HG03432 (cell line): ENCODE data around the gene CRISPLD2.

Source experiments
- ATAC-seq: cut with Tn5 transposase; IDR thresholded peaks from one replicate; pipeline ENCODE4 v1.9.1; 2021; ENCODE audit warnings: mild to moderate bottlenecking, moderate library complexity; ENCODE audit not compliant: unreplicated experiment

The CRISPLD2 gene, protein sequence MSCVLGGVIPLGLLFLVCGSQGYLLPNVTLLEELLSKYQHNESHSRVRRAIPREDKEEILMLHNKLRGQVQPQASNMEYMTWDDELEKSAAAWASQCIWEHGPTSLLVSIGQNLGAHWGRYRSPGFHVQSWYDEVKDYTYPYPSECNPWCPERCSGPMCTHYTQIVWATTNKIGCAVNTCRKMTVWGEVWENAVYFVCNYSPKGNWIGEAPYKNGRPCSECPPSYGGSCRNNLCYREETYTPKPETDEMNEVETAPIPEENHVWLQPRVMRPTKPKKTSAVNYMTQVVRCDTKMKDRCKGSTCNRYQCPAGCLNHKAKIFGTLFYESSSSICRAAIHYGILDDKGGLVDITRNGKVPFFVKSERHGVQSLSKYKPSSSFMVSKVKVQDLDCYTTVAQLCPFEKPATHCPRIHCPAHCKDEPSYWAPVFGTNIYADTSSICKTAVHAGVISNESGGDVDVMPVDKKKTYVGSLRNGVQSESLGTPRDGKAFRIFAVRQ

DNA sequence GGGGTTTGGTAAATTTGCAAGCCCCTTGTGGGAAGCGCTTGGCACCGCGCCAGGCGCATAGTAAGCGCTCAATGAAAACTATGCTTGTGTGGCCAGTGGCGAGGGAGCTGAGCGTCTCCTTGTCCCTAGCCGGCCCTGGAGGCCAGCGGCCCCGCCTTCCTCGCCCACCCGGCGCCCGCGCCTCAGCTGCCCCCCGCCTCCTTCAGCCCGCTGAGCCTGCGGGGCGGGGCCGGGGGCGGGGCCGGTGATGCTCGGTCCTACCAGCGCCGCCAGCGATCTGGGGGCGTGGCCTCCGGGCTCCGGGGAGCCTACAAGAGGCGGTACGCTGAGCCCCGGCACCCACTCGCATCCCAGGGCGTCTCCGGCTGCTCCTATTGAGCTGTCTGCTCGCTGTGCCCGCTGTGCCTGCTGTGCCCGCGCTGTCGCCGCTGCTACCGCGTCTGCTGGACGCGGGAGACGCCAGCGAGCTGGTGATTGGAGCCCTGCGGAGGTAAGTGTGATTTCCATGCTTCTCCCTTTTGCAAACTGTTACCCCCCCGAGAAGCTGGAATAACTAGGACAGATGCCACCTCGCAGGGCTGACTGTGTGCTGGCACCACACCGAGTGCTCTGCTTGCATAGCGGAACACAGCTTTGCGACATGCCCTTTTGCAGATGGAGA, at the start of gene CRISPLD2:
Gene CRISPLD2 (plus strand): TSS at position 342 of the 661 bp plus-strand sequence. CDS start 18,511 bp downstream, outside the sequence.
- ATAC-seq = no peak

DNA sequence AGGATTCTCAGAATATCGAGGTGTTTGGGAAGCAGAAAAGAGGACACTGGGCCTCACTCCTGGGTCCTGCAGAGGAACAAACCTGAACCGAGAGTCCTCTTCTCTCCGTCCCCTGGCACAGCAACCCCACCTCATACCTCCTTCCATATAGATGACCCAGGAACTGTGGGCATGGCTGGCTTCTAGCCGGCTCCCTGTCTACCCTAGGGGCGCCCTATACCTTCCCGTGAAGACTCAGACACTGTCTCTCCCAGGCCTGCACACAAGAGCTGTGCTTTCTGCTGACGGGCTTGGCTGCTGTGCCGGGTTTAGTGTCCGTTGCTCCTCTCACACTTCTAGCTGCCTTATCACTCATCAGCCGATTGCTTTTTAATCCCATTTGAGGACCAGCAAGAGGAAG, 46.5 kb upstream of the CRISPLD2 start:
- no peak for ATAC-seq

DNA sequence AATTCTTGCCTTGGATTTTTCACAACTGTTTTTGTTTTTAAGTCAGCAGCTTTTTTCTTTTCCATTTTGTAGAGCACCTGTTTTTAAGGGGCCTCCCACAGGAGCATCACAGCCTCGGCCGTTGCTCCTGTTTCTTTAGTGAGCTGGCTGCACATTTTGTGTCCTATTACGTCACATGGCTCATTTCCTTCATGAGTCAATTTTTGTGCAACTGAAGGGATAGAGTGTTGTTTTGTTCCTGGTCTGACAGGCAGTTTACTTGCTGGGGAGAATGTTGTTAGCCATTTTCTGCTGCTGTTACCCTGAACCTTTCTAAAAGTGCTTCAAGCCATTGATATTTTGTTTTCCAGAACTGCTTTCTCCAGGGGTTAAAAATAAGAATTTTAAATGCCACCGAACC, 45.0 kb upstream of the CRISPLD2 start:
- ATAC-seq = no peak

DNA sequence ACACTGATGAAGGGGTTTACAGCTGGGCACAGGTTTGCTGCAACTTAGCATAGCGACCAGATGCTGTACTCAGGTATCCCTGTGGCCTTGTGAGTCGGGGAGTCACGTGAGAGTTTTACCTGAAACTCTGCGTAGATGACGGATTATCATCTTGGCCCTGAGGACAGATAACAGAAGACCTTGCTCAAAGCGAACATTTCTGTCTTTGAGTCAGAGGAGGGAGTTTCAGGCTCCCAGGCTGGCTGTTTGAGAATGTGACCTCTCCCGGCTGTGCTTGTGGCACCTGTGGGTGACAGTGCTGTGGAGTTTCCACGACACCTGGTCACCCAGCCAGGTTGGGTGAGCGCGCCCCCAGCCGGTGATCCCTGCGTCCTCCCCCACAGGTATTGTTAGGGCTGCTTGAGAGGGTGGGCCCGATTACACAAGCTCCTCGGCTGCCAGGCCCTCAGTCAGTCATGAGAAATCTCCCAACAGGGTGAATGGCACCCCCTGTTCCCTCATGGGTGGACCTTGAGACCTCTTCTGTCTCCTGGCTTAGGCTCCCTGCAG, 44.4 kb upstream of the CRISPLD2 start:
- ATAC-seq = no peak

DNA sequence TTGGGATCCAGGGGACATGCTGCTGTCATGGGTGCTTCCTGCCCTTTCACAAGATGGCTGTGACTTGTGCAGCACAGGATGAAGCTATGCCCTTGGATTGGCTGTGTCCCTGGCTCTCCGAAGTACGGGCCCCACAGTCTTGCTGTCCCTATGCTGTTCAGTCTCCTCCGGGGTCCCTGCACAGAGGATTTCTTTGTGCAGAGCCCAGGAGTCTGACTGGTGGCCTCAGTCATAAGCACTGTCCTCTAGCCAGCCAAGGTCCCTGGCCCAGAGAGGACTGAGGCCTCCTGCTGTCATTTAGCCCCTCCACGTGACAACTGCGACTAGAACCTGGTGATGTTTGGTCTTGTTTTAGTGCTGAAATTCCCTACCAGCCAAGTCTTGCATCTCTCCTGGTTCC, 42.4 kb upstream of the CRISPLD2 start:
- no peak for ATAC-seq

DNA sequence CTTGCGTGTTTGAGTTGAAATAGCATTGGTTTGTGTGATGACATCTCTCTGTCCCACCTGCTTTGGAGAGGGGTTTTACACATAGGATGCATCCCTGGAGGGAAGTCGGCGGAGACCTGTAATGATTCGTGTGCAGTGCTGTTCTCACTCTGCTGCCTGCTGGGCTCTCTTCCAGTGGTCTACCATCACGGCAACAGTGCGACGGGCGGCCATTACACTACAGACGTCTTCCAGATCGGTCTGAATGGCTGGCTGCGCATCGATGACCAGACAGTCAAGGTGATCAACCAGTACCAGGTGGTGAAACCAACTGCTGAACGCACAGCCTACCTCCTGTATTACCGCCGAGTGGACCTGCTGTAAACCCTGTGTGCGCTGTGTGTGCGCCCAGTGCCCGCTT, 41.1 kb upstream of the CRISPLD2 start:
- no peak for ATAC-seq

DNA sequence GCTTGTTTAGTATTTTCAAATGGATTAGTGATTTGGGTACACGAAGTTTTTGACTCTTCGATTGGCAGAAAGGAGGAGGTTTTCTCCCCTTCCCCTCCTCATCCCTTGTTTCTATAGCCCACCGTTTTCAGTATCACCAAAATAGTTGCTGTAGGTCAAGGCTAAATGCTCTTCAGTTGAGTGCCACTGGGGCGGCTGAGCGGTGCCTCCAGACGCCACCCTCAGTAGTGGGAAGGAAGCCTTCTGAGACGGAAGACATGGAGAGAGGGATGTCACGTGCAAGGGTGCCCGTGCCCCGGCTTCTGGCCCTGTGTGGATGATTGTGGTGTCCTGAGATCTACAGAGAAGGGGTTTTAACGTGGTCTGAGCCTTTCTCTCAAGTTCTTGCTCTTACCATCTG, 39.7 kb upstream of the CRISPLD2 start:
- ATAC-seq = no peak

DNA sequence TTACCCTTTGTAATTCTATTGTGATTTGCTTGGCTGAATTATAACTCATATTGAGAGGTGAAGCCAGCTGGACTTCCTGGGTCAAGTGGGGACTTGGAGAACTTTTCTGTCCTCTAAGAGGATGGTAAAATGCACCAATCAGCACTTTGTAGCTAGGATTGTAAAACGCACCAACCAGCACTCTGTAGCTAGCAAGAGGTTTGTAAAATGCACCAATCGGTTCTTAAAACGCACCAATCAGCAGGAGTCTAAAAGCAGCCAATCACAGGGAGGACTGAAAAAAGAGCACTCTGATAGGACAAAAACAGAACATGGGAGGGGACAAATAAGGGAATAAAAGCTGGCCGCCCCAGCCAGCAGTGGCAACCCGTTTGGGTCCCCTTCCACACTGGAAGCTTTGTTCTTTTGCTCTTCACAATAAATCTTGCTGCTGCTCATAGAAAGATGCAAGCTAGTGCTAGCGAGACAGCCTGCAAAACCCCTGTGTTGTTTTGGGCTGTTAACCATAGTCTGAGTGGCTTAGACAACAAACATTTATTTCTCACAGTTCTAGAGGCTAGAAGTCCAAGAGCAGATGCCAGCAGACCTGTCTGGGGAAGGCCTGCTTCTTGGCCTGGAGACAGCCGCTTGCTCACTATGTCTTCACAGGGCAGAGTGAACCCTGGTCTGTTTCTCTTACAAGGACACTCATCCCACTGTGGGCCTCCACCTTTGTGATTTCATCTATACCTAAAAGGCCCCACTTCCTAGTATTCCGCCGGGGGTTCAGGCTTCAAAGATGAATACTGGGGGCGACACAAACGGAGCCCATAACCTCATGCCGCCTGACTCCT, 39.0 kb upstream of the CRISPLD2 start:
- ATAC-seq = no peak

DNA sequence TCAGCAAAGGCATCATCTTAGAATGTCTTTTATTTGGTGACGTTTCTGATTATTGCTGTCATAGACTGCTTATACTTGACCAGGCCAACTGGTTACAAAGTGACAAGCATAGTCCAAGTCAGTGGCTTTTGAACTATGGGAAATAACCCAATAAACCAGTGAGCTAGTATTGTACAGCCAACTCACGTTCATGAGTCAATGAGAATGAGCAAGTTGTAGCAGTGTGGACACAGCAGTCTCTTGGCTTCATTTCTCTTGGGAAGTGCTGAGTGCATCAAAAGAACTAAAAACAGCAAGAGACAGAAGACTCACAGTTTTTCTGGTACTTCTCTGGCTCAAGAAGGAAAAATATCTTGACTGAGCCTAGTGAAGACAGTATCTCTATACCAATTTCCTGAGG, 36.9 kb upstream of the CRISPLD2 start:
- ATAC-seq = no peak

DNA sequence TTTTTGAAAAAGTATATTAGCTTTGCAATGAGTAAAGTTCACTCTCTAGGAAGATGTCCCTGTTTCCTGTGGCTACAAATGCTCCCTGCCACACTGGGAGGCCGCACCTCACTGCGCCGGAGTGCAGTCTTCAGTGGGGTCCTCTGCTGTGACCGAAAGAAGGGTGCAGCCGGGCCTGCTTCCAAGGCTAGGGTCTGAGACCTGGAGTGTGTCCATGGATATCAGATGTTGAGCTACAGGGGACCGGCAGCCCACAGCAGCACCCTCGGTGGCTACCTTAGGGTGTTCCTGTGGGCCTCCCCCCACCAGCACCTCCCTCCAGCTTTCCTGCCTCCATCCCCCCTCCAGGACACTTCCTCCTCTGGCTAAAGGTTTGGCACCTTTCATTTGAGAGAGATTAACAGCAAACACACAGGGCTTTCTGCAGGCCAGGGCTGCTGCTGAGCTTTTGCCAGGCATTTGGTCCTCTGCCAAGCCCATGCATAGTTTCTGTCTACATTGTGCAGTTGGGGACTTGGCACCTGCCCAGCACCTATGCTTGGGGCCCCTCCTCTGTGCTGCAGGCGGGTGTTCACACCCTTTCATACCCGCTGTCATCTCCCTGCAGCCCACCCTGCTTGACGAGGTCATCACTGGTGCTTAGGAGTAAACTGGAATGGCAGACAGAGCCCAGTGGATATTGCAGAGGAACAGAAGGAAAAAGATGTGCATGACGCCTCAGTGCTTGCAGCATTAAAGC, 33.8 kb upstream of the CRISPLD2 start:
- ATAC-seq = no peak

DNA sequence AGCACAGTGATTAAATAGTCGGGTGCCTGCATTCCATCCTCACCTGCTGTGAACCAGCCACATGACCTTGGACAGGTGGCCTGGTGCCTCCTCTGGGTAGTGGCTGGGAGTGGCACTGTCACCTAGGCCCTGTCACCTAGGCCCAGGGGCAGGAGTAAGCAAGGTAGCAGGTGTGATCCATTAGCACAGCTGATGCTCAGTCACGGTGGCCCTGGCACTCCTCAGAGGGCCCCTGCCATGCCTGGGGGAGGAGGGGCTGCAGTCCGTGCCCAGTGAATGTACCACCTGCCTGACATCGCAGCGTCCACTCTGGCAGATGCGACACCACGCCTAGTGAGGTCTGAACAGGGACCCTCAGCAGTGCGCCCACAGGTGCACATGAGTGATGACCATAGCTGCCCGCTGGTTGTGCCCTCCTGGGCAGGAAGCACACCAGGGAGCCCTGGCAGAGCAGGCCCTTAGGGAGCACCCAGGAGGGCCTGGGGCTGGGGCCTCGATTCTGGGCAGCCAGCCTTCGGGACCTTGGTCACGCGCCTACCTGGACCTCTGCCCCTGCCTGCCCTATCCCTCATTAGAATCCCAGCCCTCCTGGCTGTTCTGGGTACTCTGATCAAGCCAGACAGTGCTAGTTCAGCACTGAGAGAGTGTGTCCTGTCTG, 33.1 kb upstream of the CRISPLD2 start:
- no peak for ATAC-seq

DNA sequence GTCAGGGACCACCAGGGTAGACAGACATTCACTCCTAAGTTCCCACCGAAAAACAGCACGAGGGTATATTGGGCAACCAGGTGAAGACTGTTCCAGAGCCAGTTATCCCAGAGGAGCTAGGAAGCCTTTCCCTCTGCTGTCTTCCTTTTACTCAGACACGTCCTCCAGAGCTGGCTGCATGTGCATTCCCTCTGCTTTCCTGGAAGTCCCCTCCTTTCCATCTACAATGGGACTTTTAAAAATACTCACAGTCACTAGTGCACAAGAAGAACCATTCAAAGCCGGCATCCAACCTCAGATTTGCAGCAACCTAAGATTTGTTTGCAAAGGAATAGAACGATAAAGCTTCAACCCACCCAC, 32.5 kb upstream of the CRISPLD2 start:
- ATAC-seq = no peak

DNA sequence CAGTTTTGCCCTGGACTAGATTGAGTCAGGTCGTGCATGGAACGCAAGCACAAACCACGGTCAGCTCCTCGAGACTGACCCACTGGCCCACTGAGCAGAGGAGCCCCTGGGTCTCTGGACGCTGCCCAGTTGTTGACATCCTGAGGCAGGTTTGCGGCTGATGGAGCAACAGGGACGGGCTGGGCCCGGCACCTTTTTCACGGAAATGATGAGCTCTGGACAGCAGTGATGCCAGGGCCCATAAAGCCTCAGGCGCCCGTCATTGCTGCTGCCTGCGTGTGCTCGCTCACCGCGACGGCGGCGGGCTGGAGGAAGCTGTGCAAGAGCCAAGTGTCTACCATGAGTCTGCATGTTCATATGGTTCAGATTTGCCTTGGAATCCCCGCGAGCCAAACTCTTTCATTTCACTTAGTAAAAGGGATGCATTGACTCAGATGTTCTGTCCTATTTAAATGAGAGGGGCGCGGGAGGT, 30.8 kb upstream of the CRISPLD2 start:
- ATAC-seq = no peak

DNA sequence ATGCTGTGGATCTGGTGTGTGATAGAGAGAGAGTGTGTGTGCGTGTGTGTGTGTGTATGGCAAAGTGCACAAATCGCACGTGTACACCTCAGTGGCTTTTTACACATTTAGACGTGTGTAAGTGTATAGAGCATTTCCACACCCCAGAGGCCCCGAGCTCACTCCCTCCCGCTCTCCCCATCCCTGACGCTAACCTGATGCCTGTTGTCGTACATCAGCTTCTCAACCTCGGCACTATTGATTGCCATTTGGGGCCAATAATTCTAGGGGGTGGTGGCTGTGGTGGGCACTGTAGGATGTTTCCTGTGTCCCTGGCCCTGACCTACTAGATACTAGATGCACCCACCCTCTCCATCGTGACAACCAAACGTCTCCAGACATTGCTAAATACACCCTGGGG, 30.4 kb upstream of the CRISPLD2 start:
- ATAC-seq = no peak

DNA sequence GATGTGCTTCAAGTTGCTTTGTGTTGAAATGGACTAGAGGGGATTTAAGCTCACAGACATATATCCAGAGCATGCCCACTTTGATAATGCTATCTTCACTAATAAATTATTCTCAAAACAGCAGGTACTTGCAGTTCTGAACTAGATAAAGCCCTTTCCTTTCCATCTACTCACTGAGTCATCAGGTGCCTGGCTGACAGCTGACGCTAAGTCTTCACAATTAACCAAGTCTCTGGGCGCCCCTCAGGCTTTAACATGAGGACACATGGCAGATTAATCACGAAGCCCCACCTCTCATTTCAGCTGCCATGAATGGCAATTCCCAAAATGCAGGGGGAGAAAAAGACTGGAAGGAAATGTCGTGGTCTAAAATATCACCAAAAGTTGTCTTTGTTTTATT, 29.5 kb upstream of the CRISPLD2 start:
- no peak for ATAC-seq

DNA sequence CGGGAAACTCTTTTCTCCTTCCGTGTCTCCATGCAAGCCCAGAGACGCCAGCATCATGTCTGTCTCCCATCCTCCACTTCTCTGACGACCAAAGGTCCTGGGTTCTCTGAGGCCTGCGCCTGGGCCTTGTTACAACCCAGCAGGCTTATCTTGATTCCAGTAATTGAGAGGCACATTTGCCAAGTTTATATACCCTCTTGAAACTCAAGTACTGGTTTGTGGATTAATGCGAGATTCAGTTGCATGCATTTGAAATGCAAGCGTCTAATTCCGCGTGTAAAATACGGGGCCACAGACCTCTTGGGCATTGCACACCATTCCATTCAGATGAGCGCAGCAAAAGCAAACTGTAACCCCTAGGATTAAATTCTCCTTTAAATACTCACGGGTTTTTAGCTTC, 28.7 kb upstream of the CRISPLD2 start:
- ATAC-seq = no peak

DNA sequence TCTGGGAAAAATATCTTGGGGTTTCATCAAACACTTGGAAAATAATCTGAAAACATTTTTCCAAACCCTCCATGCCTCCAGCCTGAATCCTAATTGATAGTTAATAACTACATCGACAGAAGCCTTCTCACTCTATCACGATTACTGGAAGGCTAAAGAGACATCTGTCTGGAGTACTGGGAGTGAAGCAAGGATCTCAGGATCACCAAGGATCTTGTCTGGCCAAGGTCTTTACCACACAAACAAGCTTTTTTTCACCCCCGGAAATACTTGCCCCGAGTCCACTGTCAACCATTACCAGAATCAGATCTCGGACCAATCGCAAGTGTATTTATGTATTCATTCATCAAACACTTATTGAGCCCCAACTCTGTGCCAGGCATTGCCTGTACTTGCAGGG, 28.3 kb upstream of the CRISPLD2 start:
- no peak for ATAC-seq

DNA sequence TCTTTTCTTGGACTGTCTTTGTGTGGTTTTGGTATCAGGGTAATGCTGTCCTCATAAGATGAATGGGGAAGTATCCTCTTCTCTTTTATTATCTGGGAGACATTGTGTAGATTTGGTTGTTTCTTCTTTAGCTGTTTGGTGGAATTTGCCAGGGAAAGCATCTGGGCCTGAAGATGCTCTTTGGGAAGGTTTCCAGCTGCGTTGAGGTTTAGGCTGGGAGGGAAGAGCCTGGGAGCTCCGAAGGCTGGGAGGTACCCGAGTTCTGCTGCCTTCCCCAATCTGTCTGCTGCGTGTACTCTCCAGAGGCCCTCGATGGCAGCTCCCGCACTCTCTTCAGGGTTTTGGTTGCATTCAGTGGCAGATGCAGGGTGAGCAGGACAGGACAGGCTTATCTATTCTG, 25.6 kb upstream of the CRISPLD2 start:
- ATAC-seq = no peak

DNA sequence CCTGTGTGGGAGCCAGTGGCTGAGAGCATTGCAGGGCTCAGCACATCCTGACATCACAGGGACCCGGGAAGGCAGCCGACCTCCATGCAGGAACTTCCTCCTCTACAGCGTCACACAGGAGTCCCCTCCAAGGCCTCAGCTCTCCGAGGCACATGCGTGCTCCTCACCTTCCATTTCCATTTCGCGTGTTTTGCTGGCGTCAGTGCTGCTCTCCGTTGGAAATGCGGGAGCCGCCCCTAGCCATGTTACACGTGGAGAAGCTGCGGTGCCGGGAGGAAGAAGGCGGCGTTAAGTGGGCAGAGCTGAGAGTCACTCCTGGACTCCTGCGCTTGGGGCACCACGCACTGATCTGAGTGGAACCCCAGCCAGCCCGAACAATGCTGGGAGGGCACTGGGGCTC, 25.2 kb upstream of the CRISPLD2 start:
- no peak for ATAC-seq
